ENCODE measurements around the gene TOM1L1. TPM values are rescaled to one million over a fixed set of nuclear protein-coding genes. Genes with fewer than 3 reads are reported as not detected.

Gene TOM1L1, protein sequence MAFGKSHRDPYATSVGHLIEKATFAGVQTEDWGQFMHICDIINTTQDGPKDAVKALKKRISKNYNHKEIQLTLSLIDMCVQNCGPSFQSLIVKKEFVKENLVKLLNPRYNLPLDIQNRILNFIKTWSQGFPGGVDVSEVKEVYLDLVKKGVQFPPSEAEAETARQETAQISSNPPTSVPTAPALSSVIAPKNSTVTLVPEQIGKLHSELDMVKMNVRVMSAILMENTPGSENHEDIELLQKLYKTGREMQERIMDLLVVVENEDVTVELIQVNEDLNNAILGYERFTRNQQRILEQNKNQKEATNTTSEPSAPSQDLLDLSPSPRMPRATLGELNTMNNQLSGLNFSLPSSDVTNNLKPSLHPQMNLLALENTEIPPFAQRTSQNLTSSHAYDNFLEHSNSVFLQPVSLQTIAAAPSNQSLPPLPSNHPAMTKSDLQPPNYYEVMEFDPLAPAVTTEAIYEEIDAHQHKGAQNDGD
- total RNA-seq (2022; extraction: Qiagen RNA extraction): 36.0 to 45.4 TPM (median 36.5 TPM) in 5 replicates

GRCh38 chr17:54900457-54901229 is at the start of gene TOM1L1:
TOM1L1 (plus strand) TSS chr17:54900852; CDS start chr17:54900866, 14 bp downstream.

GRCh38 chr17:54968262-54968987 is 67.8 kb downstream of the TOM1L1 start, which contains the start of the genes COX11 and STXBP4:
COX11 (minus strand) TSS chr17:54968654; CDS start chr17:54968646, 8 bp downstream.
STXBP4 (plus strand) TSS chr17:54968765; CDS start chr17:54986220, 17,455 bp downstream.

Other genes starting within 250 kb of the TOM1L1 start
- gene COX11, start 67.8 kb downstream of the TOM1L1 start, total RNA-seq (2022; extraction: Qiagen RNA extraction): 92.1 to 152 TPM (median 105 TPM) in 5 replicates
- gene STXBP4, start 67.9 kb downstream of the TOM1L1 start, total RNA-seq (2022; extraction: Qiagen RNA extraction): 2.8 to 9.7 TPM (median 4.2 TPM) in 5 replicates

All from A549 treated with Hydrocortisone at 1 μM for 4 hours (cell line).